HG02973 (cell line): Measurements from ENCODE around the gene VWC2L.

Experiments
- ATAC-seq: cut with Tn5 transposase; IDR thresholded peaks from one replicate; pipeline ENCODE4 v1.9.1; 2021; ENCODE audit warnings: moderate library complexity; ENCODE audit not compliant: unreplicated experiment

VWC2L gene

GRCh38 chr2:214579035-214579434 lies 168.2 kb downstream of the VWC2L start:
- ATAC-seq = no peak

GRCh38 chr2:214587442-214587841 lies 176.6 kb downstream of the VWC2L start:
- no peak for ATAC-seq

GRCh38 chr2:214591366-214591765 lies 180.5 kb downstream of the VWC2L start:
- ATAC-seq = no peak

GRCh38 chr2:214592011-214592410 lies 181.2 kb downstream of the VWC2L start:
- ATAC-seq = no peak

- ATAC-seq = no peak
Measured at GRCh38 chr2:214593727-214594126, 182.9 kb downstream of the VWC2L start.

GRCh38 chr2:214601852-214602633 lies 191.2 kb downstream of the VWC2L start:
- ATAC-seq = no peak

- ATAC-seq = no peak
Measured at GRCh38 chr2:214604861-214605260, 194.0 kb downstream of the VWC2L start.

- ATAC-seq = no peak
Measured at GRCh38 chr2:214607051-214607450, 196.2 kb downstream of the VWC2L start.

- no peak for ATAC-seq
Measured at GRCh38 chr2:214611015-214611414, 200.2 kb downstream of the VWC2L start.

- no peak for ATAC-seq
Measured at GRCh38 chr2:214624166-214624760, 213.4 kb downstream of the VWC2L start.

- no peak for ATAC-seq
Measured at GRCh38 chr2:214628091-214628490, 217.2 kb downstream of the VWC2L start.
